Fibroblast of villous mesenchyme (primary cell): ENCODE measurements around the gene ZNF317. TPM values are rescaled to one million over a fixed set of nuclear protein-coding genes. Genes with fewer than 3 reads are reported as not detected.

ENCODE experiments used
- DNase-seq: peaks from one replicate; pipeline ENCODE4 v3.0.0-alpha.2; 2010; ENCODE audit warnings: low read depth
- H3K4me3 ChIP-seq: 2 replicates; pipeline ENCODE4 v1.5.1; 2011; ENCODE audit warnings: low read depth, mild to moderate bottlenecking, low read length
- total RNA-seq: library from RNA; depleted of rRNA; stranded (reverse); fragments of >200 nt; gene quantifications from 2 replicates; pipeline ENCODE4 v1.2.3, GENCODE V29; 2012
- TF ChIP-seq, protein P1 (sequence below): IDR thresholded peaks from 2 replicates; pipeline ENCODE4 v1.5.1; 2012; ENCODE audit warnings: low read depth, mild to moderate bottlenecking, low read length; ENCODE audit not compliant: insufficient read depth

The ZNF317 gene
- total RNA-seq, 1 donor = 17.7 TPM

- DNase-seq = peak; percentile 61
- peak overlapping the region; percentile 53 for H3K4me3 ChIP-seq
- TF ChIP-seq, protein P1, sequence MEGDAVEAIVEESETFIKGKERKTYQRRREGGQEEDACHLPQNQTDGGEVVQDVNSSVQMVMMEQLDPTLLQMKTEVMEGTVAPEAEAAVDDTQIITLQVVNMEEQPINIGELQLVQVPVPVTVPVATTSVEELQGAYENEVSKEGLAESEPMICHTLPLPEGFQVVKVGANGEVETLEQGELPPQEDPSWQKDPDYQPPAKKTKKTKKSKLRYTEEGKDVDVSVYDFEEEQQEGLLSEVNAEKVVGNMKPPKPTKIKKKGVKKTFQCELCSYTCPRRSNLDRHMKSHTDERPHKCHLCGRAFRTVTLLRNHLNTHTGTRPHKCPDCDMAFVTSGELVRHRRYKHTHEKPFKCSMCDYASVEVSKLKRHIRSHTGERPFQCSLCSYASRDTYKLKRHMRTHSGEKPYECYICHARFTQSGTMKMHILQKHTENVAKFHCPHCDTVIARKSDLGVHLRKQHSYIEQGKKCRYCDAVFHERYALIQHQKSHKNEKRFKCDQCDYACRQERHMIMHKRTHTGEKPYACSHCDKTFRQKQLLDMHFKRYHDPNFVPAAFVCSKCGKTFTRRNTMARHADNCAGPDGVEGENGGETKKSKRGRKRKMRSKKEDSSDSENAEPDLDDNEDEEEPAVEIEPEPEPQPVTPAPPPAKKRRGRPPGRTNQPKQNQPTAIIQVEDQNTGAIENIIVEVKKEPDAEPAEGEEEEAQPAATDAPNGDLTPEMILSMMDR = peak; percentile 89
Measured at GRCh38 chr19:9205501-9206113, 65.4 kb downstream of the ZNF317 start.

Other genes with a start within 250 kb of the ZNF317 start
- gene MUC16, start 130.0 kb upstream of the ZNF317 start, total RNA-seq = under 0.01 TPM in 2 replicates
- gene OR1M1, start 53.3 kb upstream of the ZNF317 start, total RNA-seq = not detected in 2 replicates
- not detected in 2 replicates for gene OR7G2, start 32.9 kb upstream of the ZNF317 start, total RNA-seq
- not detected in 2 replicates for gene OR7G1, start 24.6 kb upstream of the ZNF317 start, total RNA-seq
- not detected in 2 replicates for gene OR7G3, start 13.4 kb upstream of the ZNF317 start, total RNA-seq
- gene OR7D2, start 38.6 kb downstream of the ZNF317 start, total RNA-seq = 0.43 TPM in 1 of 2 replicates, not detected in the other
- not detected in 2 replicates for gene OR7D4, start 79.2 kb downstream of the ZNF317 start, total RNA-seq
- gene OR7E24, start 110.5 kb downstream of the ZNF317 start, total RNA-seq = not detected in 2 replicates
- gene ZNF699, start 169.4 kb downstream of the ZNF317 start, total RNA-seq = 11.7 and 14.8 TPM in 2 replicates
- 11.6 and 16.0 TPM in 2 replicates for gene ZNF559, start 183.8 kb downstream of the ZNF317 start, total RNA-seq
- 0.64 and 1.7 TPM in 2 replicates for gene ZNF177, start 222.6 kb downstream of the ZNF317 start, total RNA-seq